HTERT RPE-1 (cell line): ENCODE measurements around the gene FCN1.

ENCODE experiments used
- in situ Hi-C: fragments of 300-500 bp; cut with MboI; formaldehyde crosslinking; loops from 4 replicates; pipeline ENCODE4 v1.14.3; 2020; ENCODE audit warnings: low sequenced_read_pairs

FCN1 gene

DNA sequence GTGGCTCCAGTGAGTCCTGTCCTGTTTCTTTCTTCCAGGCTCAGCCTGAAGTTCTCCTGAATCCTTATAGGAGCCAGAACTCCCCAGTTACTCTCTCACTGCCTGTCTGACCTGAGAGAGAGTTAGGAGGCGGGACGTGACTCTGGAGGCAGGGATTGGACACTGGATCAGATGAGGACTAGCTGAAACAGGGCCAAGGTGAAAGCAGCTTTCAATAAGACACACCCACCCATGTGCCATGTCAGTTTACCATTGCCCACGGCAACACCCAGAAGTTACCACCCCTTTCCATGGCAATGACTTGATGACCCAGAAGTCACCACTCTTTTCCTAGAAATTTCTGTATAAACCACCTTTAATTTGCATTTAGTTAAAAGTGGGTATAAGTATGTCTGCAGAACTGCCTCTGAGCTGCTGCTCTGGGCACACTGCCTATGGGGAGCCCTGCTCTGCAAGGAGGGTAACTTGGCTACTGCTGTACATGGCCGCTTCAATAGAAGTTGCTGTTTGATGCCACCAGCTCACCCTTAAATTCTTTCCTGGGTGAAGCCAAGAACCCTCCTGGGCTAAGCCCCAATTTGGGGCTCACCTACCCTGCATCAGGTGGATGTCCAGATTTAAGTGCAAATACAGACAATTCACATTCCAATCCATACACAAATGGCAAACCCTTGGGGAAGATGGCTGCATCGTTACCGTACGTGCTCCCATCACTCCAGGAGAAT, 23.4 kb downstream of the FCN1 start:
- in situ Hi-C loops: no loop called here

GRCh38 chr9:134892820-134893420, 24.8 kb downstream of the FCN1 start:
- in situ Hi-C loops: no loop called here

DNA sequence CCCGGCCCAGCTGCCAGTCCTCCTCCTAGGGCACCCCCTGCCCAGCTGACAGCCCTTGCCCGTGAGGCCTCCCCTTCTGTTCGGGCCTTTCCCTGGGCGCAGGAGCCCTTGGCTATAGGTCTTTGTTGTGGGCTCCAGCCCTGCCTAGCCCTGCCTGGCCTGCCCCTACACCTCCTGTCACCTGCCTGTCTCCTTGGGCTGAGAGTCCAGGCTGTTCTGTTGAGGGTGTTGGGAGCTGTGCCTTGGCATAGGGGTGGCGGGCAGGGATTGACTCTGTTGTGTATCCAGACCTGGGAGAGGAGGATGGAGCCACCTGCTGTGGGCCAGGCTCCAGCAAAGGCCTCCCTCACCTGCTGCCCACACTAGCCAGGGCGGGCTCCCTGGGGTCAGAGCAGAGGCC, 25.5 kb downstream of the FCN1 start:
- in situ Hi-C loops: no loop called here

DNA sequence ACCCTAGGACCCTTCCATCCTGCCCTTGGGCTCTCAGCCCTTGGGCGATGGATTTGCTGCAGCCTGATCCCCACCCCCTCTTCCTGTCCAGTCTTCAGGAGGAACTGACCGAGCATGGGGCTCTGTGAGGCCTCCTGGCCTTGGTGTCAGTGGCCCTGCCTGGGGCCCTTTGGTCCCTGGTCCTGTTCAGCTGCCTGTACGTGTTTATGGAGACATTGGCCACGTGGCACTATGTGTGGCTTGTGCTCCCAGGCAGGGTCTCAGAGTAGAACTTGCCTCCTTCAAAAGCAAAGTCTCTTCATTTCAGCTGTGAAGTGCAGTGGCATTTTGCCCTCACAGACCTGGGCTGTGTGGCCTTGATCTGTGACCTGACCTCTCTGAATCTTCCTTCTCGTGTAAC, 26.0 kb downstream of the FCN1 start:
- in situ Hi-C loops: no loop called here

GRCh38 chr9:134891053-134891452, 26.7 kb downstream of the FCN1 start:
- in situ Hi-C loops: no loop called here

DNA sequence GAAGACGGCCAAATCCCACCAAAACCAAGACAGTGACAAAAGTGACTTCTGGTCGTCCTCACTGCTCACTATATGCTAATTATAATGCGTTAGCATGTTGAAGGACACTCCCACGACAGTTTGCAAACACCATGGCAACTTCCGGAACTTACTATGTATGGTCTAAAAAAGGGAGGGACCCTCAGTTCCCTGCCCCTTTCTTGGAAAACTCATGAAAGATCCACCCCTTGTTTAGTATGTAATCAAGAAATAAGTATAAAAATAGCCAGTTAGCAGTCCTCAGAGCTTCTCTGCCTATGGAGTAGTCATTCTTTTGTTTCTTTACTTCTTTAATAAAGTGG, 27.6 kb downstream of the FCN1 start:
- in situ Hi-C loops: no loop called here

- in situ Hi-C loops: no loop called here
These were observed 28.1 kb downstream of the FCN1 start for GRCh38 chr9:134889386-134890154.

GRCh38 chr9:134888603-134889190, 29.0 kb downstream of the FCN1 start:
- in situ Hi-C loops: no loop called here

DNA sequence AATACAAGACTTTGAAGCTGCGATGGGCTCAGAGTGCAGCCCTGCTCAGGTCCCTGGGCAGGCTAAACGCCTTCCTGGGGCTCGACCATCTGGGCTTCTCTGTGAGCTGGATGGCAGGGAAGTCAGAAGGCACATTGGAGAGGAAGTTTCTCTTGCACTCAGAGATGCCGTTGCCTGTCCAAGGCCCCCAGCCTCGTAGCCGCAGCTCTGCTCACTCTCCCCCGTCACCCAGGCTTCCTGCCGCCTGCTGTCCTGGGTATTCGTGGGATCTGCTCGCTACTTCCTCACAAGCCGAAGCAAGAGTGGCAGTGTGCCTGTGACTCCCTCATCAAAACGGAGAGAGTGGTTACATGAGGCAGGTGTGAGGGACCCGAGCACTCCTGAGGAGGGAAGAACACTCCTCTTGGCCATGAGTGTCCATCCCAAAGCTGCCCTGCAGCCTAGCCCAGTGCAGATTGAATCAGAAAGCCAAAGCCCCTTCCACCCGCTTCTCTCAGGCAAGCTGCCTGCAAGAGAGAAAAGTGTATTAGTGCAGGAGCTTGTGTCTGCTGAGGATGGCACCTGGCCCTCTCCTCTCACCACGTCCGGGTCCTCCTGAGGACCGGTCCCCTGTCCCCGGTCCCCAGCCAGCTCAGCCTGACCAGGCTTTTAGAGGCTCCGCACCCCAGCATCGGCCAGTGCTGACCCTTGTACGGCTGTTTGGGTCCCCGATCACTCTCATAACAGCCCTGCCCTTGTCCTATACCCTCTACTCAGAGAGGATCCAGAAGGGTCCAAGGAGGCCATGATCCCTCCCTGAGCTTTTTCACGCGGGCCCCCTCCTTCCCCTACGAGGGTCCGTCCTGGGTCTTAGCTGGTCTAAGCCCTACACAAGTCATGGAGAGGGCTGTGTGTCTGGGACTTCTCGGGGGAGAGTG, 29.8 kb downstream of the FCN1 start:
- in situ Hi-C loops: no loop called here

DNA sequence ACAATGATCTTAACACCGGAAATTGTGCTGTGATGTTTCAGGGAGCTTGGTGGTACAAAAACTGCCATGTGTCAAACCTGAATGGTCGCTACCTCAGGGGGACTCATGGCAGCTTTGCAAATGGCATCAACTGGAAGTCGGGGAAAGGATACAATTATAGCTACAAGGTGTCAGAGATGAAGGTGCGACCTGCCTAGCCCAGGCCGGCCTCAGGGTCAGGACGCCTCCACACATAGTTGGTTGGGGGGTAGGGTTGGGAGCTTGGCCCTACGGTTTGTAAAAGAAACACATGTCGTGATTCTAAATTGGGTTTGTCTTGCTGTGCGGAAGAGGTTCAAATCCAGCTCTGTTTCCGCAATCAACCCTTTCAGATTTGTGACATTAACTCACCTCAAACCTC, 30.5 kb downstream of the FCN1 start:
- in situ Hi-C loops: no loop called here

DNA sequence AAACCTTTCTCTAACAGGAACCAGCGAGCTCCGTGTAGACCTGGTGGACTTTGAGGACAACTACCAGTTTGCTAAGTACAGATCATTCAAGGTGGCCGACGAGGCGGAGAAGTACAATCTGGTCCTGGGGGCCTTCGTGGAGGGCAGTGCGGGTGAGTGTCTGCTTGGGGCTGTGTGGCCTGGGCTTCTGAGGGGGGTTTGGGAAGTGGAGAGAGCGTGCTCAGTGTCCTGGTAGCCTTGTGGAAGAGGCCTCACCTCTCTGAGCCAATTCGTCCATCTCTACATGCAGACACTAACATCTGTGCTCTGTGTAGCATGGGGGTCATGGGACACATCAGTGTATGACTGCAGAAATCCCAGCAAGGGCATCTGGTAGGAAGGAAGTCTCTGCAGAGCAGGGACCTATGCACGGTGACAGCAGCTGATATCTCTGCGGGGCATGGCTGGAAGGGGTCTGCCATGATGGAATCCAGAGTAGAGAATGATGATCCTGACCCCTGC, 31.2 kb downstream of the FCN1 start:
- in situ Hi-C loops: no loop called here

GRCh38 chr9:134885679-134886412, 31.9 kb downstream of the FCN1 start:
- in situ Hi-C loops: no loop called here

DNA sequence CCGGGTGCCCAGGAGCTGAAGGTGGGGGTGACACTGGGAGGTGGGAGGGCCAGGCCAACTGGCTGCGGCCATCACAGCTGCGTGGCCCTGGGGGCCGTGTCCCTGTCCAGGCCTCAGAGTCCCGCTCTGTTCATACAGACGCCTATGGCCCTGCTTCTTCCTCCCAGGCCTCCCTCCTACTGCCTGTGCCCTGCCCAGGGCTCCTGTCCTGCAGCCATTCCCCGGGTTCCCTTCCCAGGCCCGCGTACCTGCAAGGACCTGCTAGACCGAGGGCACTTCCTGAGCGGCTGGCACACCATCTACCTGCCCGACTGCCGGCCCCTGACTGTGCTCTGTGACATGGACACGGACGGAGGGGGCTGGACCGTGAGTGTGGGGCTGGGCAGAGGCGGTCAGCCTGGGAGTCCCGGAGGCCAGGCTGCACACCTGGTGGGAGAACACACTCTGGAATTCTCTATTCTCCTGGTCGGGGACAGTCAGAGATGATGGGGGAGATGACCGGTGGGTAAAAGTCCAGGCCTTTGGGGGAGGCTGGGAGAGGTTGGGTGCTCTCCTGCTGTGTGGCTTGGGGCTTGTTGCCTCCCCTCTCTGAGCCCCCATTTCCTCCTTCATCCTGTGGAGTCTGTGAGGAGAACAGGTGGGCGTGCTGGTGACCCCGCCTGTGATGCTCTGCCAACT, 32.6 kb downstream of the FCN1 start:
- in situ Hi-C loops: no loop called here

GRCh38 chr9:134884492-134884891, 33.2 kb downstream of the FCN1 start:
- in situ Hi-C loops: no loop called here

DNA sequence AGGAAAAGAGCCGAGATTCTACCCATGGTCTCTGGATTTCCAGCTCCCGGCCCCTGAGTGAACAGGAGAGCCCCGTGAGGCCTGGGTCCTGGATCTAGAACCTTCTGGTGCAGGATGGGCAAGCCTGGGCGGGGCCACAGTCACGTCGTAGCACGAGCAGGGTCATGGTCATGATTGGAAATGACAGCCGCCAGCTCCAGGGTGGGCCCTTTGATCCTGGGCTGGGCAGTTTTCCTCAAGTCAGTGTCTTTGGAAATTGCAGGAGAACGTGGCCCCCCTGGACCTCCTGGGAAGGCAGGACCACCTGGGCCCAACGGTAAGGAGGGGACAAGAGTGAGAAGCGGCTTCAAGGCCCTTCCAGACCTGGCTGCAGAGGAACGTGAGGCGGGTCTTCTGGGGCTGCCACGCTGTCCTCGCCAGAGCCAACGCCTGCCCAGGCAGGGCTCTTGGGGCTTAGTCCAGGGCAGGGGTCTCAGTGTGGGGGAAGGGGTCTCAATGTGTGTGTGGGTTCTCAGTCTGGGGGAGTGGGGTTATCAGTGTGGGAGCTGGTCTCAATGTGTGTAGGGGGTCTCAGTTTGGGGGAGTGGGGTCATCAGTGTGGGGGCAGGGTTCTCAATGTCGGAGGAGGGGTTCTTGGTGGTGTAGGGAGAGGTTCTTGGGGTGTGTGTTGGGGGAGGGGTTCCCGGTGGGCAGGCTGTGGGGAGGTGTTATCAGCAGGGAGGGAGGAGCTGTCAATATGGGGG, 34.5 kb downstream of the FCN1 start:
- in situ Hi-C loops: no loop called here

DNA sequence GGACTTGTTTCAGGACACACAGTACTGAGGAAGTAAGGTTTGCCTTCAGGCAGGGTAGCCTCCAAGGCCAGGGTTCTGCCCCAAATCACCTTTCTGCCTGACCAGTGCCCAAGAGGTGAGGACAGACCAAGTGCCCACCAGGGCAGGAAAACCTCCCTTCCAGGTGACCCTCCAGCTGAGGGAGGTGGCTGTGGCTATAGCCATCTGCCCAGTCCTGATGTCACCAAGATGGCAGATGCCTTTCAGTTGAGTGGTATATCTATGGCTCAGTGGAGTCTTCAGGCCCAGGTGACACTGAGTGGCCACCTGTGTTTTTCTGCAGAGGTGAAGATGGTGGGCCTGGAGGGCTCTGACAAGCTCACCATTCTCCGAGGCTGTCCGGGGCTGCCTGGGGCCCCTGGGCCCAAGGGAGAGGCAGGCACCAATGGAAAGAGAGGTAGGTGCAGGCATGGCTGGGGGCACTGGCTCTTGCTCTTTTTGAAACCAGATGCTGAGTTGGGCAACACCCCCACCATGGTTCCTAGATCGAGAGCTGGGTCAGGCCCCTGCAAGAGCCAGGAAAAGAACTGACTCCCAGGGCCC, 35.4 kb downstream of the FCN1 start:
- in situ Hi-C loops: no loop called here

- in situ Hi-C loops: no loop called here
These were observed 36.4 kb downstream of the FCN1 start for GRCh38 chr9:134881313-134881670.
